Keratinocyte (primary cell): ENCODE measurements around the gene SBK2. TPM values are rescaled to one million over a fixed set of nuclear protein-coding genes. Genes with fewer than 3 reads are reported as not detected.
A peak's percentile ranks its signal among the peaks of the same experiment; 100 is the strongest.

Experiments used
- DNase-seq: peaks from one replicate; pipeline ENCODE4 v3.0.0-alpha.2; 2011; ENCODE audit warnings: low read depth, missing footprints, low spot score
- FAIRE-seq: peaks from 2 replicates; lab custom pipeline; 2011; peaks lifted over from hg19 to GRCh38; lab: Jason Lieb, UNC
- H2AFZ ChIP-seq: 2 replicates; pipeline ENCODE4 v1.6.0; 2012; ENCODE audit warnings: low read length, control low read depth, inconsistent platforms; ENCODE audit not compliant: control insufficient read depth
- H3K27ac ChIP-seq: 2 replicates; pipeline ENCODE4 v1.5.1; 2011; ENCODE audit warnings: low read length; ENCODE audit not compliant: control insufficient read depth, insufficient read depth
- H3K27me3 ChIP-seq: 3 replicates; pipeline ENCODE4 v1.6.0; 2011; ENCODE audit warnings: low read length; ENCODE audit not compliant: control insufficient read depth, insufficient read depth; ENCODE audit errors: extremely low read depth
- H3K36me3 ChIP-seq, 2 experiments: 2 replicates in 1 of 2; 3 replicates in 1 of 2; pipeline ENCODE4 v1.5.1; 2011; ENCODE audit warnings: low read length in 2 of 2, mild to moderate bottlenecking in 1 of 2; ENCODE audit not compliant: control insufficient read depth in 2 of 2, insufficient read depth in 2 of 2; ENCODE audit errors: extremely low read depth in 1 of 2
- H3K4me1 ChIP-seq: 3 replicates; pipeline ENCODE4 v1.5.1; 2011; ENCODE audit warnings: low read length; ENCODE audit not compliant: control insufficient read depth, insufficient read depth; ENCODE audit errors: extremely low read depth
- H3K4me2 ChIP-seq: 3 replicates; pipeline ENCODE4 v1.6.0; 2011; ENCODE audit warnings: low read depth, low read length; ENCODE audit not compliant: control insufficient read depth, insufficient read depth; ENCODE audit errors: extremely low read depth
- H3K4me3 ChIP-seq, 3 experiments: fragments of 200-600 bp in 1 of 3; sonication (generic) in 1 of 3; 2 replicates in 2 of 3; 3 replicates in 1 of 3; pipeline ENCODE4 v1.5.1; 2011 to 2016; ENCODE audit warnings: low read length in 3 of 3, mild to moderate bottlenecking in 3 of 3, control low read depth in 2 of 3, inconsistent platforms in 1 of 3, low read depth in 1 of 3, mixed read lengths in 1 of 3, mixed run types in 1 of 3, moderate library complexity in 1 of 3; ENCODE audit not compliant: control insufficient read depth in 2 of 3, insufficient read depth in 2 of 3; ENCODE audit errors: extremely low read depth in 1 of 3
- H3K79me2 ChIP-seq: 2 replicates; pipeline ENCODE4 v1.6.0; 2012; ENCODE audit warnings: low read length; ENCODE audit not compliant: control insufficient read depth, insufficient read depth
- H3K9ac ChIP-seq: 3 replicates; pipeline ENCODE4 v1.6.0; 2011; ENCODE audit warnings: low read length; ENCODE audit not compliant: control insufficient read depth, insufficient read depth; ENCODE audit errors: extremely low read depth
- H3K9me1 ChIP-seq: 3 replicates; pipeline ENCODE4 v1.6.0; 2011; ENCODE audit warnings: low read length; ENCODE audit not compliant: control insufficient read depth, insufficient read depth; ENCODE audit errors: extremely low read depth
- H3K9me3 ChIP-seq: 2 replicates; pipeline ENCODE4 v1.5.1; 2012; ENCODE audit warnings: low read depth, low read length; ENCODE audit not compliant: control insufficient read depth
- H4K20me1 ChIP-seq: 3 replicates; pipeline ENCODE4 v1.6.0; 2011; ENCODE audit warnings: low read length; ENCODE audit not compliant: control insufficient read depth, insufficient read depth; ENCODE audit errors: extremely low read depth
- EZH2 ChIP-seq: IDR thresholded peaks from one replicate; pipeline ENCODE4 v1.6.1; 2012; ENCODE audit warnings: inconsistent platforms, mild to moderate bottlenecking, low read length, moderate library complexity
- dilution Hi-C: fragments of 300-500 bp; cut with MboI; formaldehyde crosslinking; loops from one replicate; pipeline ENCODE4 v1.7.0; 2020; ENCODE audit warnings: low sequenced_read_pairs; ENCODE audit not compliant: extremely low pct_ligation_motif_present
- polyA plus RNA-seq, 5 experiments: library from polyadenylated mRNA; depleted of rRNA in 3 of 5; stranded (reverse) in 3 of 5; stranded (forward) in 1 of 5; unstranded in 1 of 5; fragments of >200 nt; gene quantifications; 1 replicate in 1 of 5; 2 replicates in 3 of 5; 3 replicates in 1 of 5; pipeline versions ENCODE4 v1.2.1 to v1.2.3, GENCODE V29; 2011 to 2012; ENCODE audit warnings: missing spikeins in 2 of 5, low read depth in 1 of 5, low replicate concordance in 1 of 5
- TF ChIP-seq, protein P1 (sequence below), 3 experiments: IDR thresholded peaks in 1 of 3; conservative IDR thresholded peaks in 1 of 3; optimal IDR thresholded peaks in 1 of 3; 2 replicates in 2 of 3; 3 replicates in 1 of 3; pipeline versions ENCODE3 to v1.5.1; 2011; ENCODE audit warnings: low read length in 3 of 3, mild to moderate bottlenecking in 3 of 3, moderate library complexity in 2 of 3, control low read depth in 1 of 3, inconsistent platforms in 1 of 3; ENCODE audit not compliant: insufficient read depth in 2 of 3; ENCODE audit errors: extremely low read depth in 1 of 3

The SBK2 gene
- polyA plus RNA-seq, 1 donor (not counting 4 experiments of a cell fraction or from before 2014, with no cell fraction given) = not detected

- no peak overlapping the region for H3K27ac ChIP-seq
- H2AFZ ChIP-seq = no peak overlapping the region
- TF ChIP-seq EZH2 = no peak
- TF ChIP-seq, protein P1, sequence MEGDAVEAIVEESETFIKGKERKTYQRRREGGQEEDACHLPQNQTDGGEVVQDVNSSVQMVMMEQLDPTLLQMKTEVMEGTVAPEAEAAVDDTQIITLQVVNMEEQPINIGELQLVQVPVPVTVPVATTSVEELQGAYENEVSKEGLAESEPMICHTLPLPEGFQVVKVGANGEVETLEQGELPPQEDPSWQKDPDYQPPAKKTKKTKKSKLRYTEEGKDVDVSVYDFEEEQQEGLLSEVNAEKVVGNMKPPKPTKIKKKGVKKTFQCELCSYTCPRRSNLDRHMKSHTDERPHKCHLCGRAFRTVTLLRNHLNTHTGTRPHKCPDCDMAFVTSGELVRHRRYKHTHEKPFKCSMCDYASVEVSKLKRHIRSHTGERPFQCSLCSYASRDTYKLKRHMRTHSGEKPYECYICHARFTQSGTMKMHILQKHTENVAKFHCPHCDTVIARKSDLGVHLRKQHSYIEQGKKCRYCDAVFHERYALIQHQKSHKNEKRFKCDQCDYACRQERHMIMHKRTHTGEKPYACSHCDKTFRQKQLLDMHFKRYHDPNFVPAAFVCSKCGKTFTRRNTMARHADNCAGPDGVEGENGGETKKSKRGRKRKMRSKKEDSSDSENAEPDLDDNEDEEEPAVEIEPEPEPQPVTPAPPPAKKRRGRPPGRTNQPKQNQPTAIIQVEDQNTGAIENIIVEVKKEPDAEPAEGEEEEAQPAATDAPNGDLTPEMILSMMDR (optimal IDR thresholded peaks at IDR 0.05 in 1 of 3, IDR thresholded peaks at IDR 0.05 in 1 of 3, conservative IDR thresholded peaks at IDR 0.05 in 1 of 3; ENCODE audit: extremely low read depth in 1 of 3, insufficient read depth in 2 of 3, low read length in 3 of 3) = no peak
- H3K4me1 ChIP-seq = peaks cover 19% of the 10 kb centered on the region
- no peaks in the 10 kb centered on the region for H4K20me1 ChIP-seq
- H3K4me3 ChIP-seq = no peak overlapping the region
- H3K9me1 ChIP-seq = no peaks in the 10 kb centered on the region
- dilution Hi-C loops = no loop called here
- FAIRE-seq (no peak), DNase-seq (no peak)
- peaks cover 13% of the 10 kb centered on the region for H3K79me2 ChIP-seq
- peak overlapping the region; percentile 82 for H3K4me2 ChIP-seq
- peaks cover 4% of the 10 kb centered on the region for H3K27me3 ChIP-seq
- H3K9ac ChIP-seq = no peak overlapping the region
- no peaks in the 10 kb centered on the region for H3K9me3 ChIP-seq
- H3K36me3 ChIP-seq = peaks cover 0 to 2% of the 10 kb centered on the region in 2 experiments
Measured at GRCh38 chr19:55581823-55582223, 44.9 kb upstream of the SBK2 start.

DNA sequence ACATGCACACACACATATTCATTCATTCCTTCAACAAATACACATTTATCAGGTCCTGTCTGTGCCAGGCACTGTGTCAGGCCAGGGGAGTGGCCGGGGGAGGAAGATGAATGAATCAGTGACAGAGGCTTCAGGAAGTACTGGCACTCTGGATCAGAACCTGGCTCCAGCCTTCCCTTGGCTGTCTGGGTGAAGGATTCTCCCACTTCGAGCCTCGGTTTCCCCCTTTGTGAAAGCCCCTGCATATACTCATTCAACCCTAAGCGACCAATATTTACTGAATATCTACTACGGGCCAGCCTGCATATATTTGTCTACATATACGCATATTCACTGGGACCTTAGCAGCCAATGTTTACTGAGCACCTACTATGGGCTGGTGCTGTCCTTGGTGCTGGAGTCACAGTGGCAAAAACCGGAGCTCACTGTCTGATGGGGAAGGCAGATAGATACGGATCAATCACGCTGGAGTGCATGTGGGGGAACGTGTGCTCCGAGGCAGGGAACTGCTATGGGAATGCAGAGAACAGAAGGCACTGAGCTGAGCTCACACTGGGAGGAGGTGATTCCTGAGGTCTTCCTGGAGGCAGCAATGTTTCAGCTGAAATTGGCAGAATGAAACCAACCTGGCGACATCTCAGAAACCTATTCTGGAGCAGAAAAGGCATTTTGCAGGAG is 44.4 kb upstream of the SBK2 start:
- TF ChIP-seq, protein P1 (optimal IDR thresholded peaks at IDR 0.05 in 1 of 3, IDR thresholded peaks at IDR 0.05 in 1 of 3, conservative IDR thresholded peaks at IDR 0.05 in 1 of 3; ENCODE audit: extremely low read depth in 1 of 3, insufficient read depth in 2 of 3, low read length in 3 of 3) = no peak
- TF ChIP-seq EZH2 = no peak
- Histone ChIP-seq H3K4me3 (peak overlapping the region; percentile 80 to 97 (median 91)), H4K20me1 (no peaks in the 10 kb centered on the region), H3K9me3 (no peaks in the 10 kb centered on the region), H3K4me2 (peak overlapping the region; percentile 82), H3K27me3 (peaks cover 4% of the 10 kb centered on the region), H2AFZ (peak overlapping the region; percentile 61), H3K79me2 (peaks cover 13% of the 10 kb centered on the region), H3K27ac (peak overlapping the region; percentile 29), H3K9me1 (no peaks in the 10 kb centered on the region), H3K9ac (peak overlapping the region; percentile 53), H3K36me3 (peaks cover 0 to 2% of the 10 kb centered on the region in 2 experiments), H3K4me1 (peaks cover 17% of the 10 kb centered on the region)
- dilution Hi-C loops = no loop called here
- FAIRE-seq = peak; percentile 44
- DNase-seq = no peak
